GM12801 (cell line): ENCODE data around the gene RPL27A.

ENCODE experiments used
- CTCF ChIP-seq: IDR thresholded peaks from one replicate; pipeline ENCODE4 v1.5.1; 2011; ENCODE audit warnings: control low read depth; ENCODE audit not compliant: insufficient read length; ENCODE audit errors: extremely low read depth

The RPL27A gene

GRCh38 chr11:8658321-8659057 lies 24.1 kb upstream of the RPL27A start:
- no peak for TF ChIP-seq CTCF

- TF ChIP-seq CTCF: no peak
These were observed 21.4 kb upstream of the RPL27A start for GRCh38 chr11:8661001-8661795.

GRCh38 chr11:8665222-8665621 lies 17.4 kb upstream of the RPL27A start:
- no peak for TF ChIP-seq CTCF

- no peak for TF ChIP-seq CTCF
These were observed 11.4 kb upstream of the RPL27A start for GRCh38 chr11:8671193-8671612.

- no peak for TF ChIP-seq CTCF
These were observed 10.9 kb upstream of the RPL27A start for GRCh38 chr11:8671651-8672062.

- no peak for TF ChIP-seq CTCF
These were observed 10.2 kb upstream of the RPL27A start for GRCh38 chr11:8672346-8672745.

GRCh38 chr11:8674859-8675258 lies 7.7 kb upstream of the RPL27A start:
- no peak for TF ChIP-seq CTCF
